NCI-H187 treated with DMSO at 0.1 percent for 48 hours (cell line): ENCODE data around the gene NRCAM.

Experiments
- DNase-seq: peaks from one replicate; lab custom pipeline; 2025; lab: John Stamatoyannopoulos, UW

Gene NRCAM

GRCh38 chr7:108129018-108129965 is 326.9 kb downstream of the NRCAM start:
- DNase-seq, result no peak

- DNase-seq, result no peak
Measured at GRCh38 chr7:108128514-108128913, 327.7 kb downstream of the NRCAM start.

- DNase-seq, result no peak
Measured at GRCh38 chr7:108127461-108127860, 328.8 kb downstream of the NRCAM start.

- DNase-seq, result no peak
Measured at GRCh38 chr7:108124820-108125219, 331.4 kb downstream of the NRCAM start.

GRCh38 chr7:108122181-108122580 is 334.1 kb downstream of the NRCAM start:
- DNase-seq, result no peak

GRCh38 chr7:108120933-108121332 is 335.3 kb downstream of the NRCAM start:
- no peak for DNase-seq

GRCh38 chr7:108120196-108120595 is 336.0 kb downstream of the NRCAM start:
- no peak for DNase-seq

- DNase-seq, result no peak
Measured at GRCh38 chr7:108118959-108119358, 337.3 kb downstream of the NRCAM start.

GRCh38 chr7:108114117-108114841 is 342.0 kb downstream of the NRCAM start:
- DNase-seq, result no peak

- DNase-seq, result no peak
Measured at GRCh38 chr7:108112683-108113082, 343.6 kb downstream of the NRCAM start.

GRCh38 chr7:108109221-108109908 is 346.9 kb downstream of the NRCAM start:
- DNase-seq, result no peak

GRCh38 chr7:108108131-108108530 is 348.1 kb downstream of the NRCAM start:
- DNase-seq, result no peak

GRCh38 chr7:108104324-108104723 is 351.9 kb downstream of the NRCAM start:
- no peak for DNase-seq

GRCh38 chr7:108103558-108104298 is 352.5 kb downstream of the NRCAM start:
- DNase-seq, result no peak

- DNase-seq, result no peak
Measured at GRCh38 chr7:108102671-108103312, 353.4 kb downstream of the NRCAM start.

- DNase-seq, result no peak
Measured at GRCh38 chr7:108101759-108102158, 354.5 kb downstream of the NRCAM start.

- no peak for DNase-seq
Measured at GRCh38 chr7:108099713-108100112, 356.5 kb downstream of the NRCAM start.

- DNase-seq, result no peak
Measured at GRCh38 chr7:108097703-108098102, 358.5 kb downstream of the NRCAM start.
